B cell (primary cell): ENCODE data around the gene TNFSF8. TPM values are rescaled to one million over a fixed set of nuclear protein-coding genes. Genes with fewer than 3 reads are reported as not detected.

ENCODE experiments used
- ATAC-seq: fragments of 200-7000 bp; cut with Tn5 transposase; one replicate; pipeline ENCODE4 v1.10.0; 2021; ENCODE audit warnings: low read depth, mild to moderate bottlenecking, moderate number of reproducible peaks, moderate library complexity
- CTCF ChIA-PET: fragments of 350-600 bp; sonication (Branson Sonifier 250); formaldehyde crosslinking; loops from one replicate; lab custom pipeline; 2021; ENCODE audit warnings: antibody characterized with exemption, inconsistent platforms; lab: Charles Lee
- POLR2A ChIA-PET: fragments of 350-600 bp; sonication (Branson Sonifier 250); formaldehyde crosslinking; loops from one replicate; lab custom pipeline; 2021; ENCODE audit warnings: antibody characterized with exemption; lab: Charles Lee
- DNase-seq: peaks from one replicate; pipeline ENCODE4 v3.0.0; 2013
- H2AFZ ChIP-seq: 2 replicates; pipeline ENCODE4 v1.6.1; 2012; ENCODE audit warnings: mild to moderate bottlenecking, low read depth, low read length; ENCODE audit not compliant: insufficient read depth, poor library complexity, severe bottlenecking
- H3K27ac ChIP-seq, 2 donors: 1 replicate in 1 of 2; 2 replicates in 1 of 2; pipeline ENCODE4 v1.5.1; 2012 to 2013; ENCODE audit warnings: low read length in 2 of 2, mild to moderate bottlenecking in 2 of 2, moderate library complexity in 1 of 2
- H3K27me3 ChIP-seq, 4 experiments: fragments of 200-600 bp in 1 of 4; sonication (generic) in 1 of 4; replicated peaks in 1 of 4; 1 replicate in 2 of 4; 2 replicates in 2 of 4; pipeline versions ENCODE4 v1.6.1 to v1.7.0; 2013 to 2016; ENCODE audit warnings: low read length in 3 of 4, mild to moderate bottlenecking in 2 of 4, mixed read lengths in 1 of 4, moderate library complexity in 1 of 4; ENCODE audit not compliant: insufficient read depth in 4 of 4, control insufficient read depth in 3 of 4; ENCODE audit errors: control extremely low read depth in 1 of 4
- H3K36me3 ChIP-seq, 2 experiments: replicated peaks in 1 of 2; 1 replicate in 1 of 2; 2 replicates in 1 of 2; pipeline versions ENCODE4 v1.6.1 to v1.7.1; 2013; ENCODE audit warnings: low read length in 1 of 2; ENCODE audit not compliant: insufficient read depth in 2 of 2, control insufficient read depth in 1 of 2; ENCODE audit errors: control extremely low read depth in 1 of 2, extremely low read depth in 1 of 2
- H3K4me1 ChIP-seq, 2 donors: fragments of 200-600 bp in 1 of 2; sonication (generic) in 1 of 2; 1 replicate in 1 of 2; 2 replicates in 1 of 2; pipeline versions ENCODE4 v1.5.1 to v1.6.1; 2013 to 2017; ENCODE audit warnings: low read length in 2 of 2; ENCODE audit not compliant: control insufficient read depth in 2 of 2, insufficient read depth in 2 of 2
- H3K4me2 ChIP-seq: replicated peaks from 2 replicates; pipeline ENCODE3; 2012; ENCODE audit warnings: mild to moderate bottlenecking, low read depth, low read length; ENCODE audit not compliant: poor library complexity, severe bottlenecking
- H3K4me3 ChIP-seq, 5 experiments: fragments of 200-600 bp in 1 of 5; sonication (generic) in 1 of 5; 1 replicate in 3 of 5; 2 replicates in 2 of 5; pipeline versions ENCODE4 v1.5.1 to v1.7.0; 2011 to 2016; ENCODE audit warnings: low read length in 4 of 5, mild to moderate bottlenecking in 4 of 5, low read depth in 2 of 5, control low read depth in 1 of 5, moderate library complexity in 1 of 5; ENCODE audit not compliant: insufficient read depth in 1 of 5; ENCODE audit errors: control extremely low read depth in 1 of 5, extremely low read depth in 1 of 5
- H3K79me2 ChIP-seq: fragments of 200-600 bp; sonication (generic); one replicate; pipeline ENCODE4 v1.6.0; 2016; ENCODE audit warnings: low read length; ENCODE audit not compliant: control insufficient read depth, insufficient read depth
- H3K9ac ChIP-seq: fragments of 200-600 bp; sonication (generic); 2 replicates; pipeline ENCODE4 v1.6.1; 2017; ENCODE audit warnings: mild to moderate bottlenecking, low read length, moderate library complexity
- H3K9me3 ChIP-seq, 3 donors: one replicate each; pipeline versions ENCODE4 v1.6.1 to v1.7.1; 2013; ENCODE audit warnings: low read length in 2 of 3; ENCODE audit not compliant: control insufficient read depth in 2 of 3, insufficient read depth in 1 of 3; ENCODE audit errors: control extremely low read depth in 1 of 3
- H4K20me1 ChIP-seq: 2 replicates; pipeline ENCODE4 v1.6.0; 2012; ENCODE audit warnings: mild to moderate bottlenecking, low read length; ENCODE audit not compliant: insufficient read depth, control insufficient read depth, poor library complexity, severe bottlenecking
- H3K27ac Mint-ChIP-seq: one replicate; pipeline ENCODE4 v1.8.0; 2021; ENCODE audit warnings: mixed read lengths
- H3K27me3 Mint-ChIP-seq: one replicate; pipeline ENCODE4 v1.8.0; 2021; ENCODE audit warnings: mixed read lengths
- H3K4me1 Mint-ChIP-seq: one replicate; pipeline ENCODE4 v1.8.0; 2021; ENCODE audit warnings: mixed read lengths
- H3K4me3 Mint-ChIP-seq: one replicate; pipeline ENCODE4 v1.8.0; 2021; ENCODE audit warnings: mixed read lengths
- H3K9me3 Mint-ChIP-seq: one replicate; pipeline ENCODE4 v1.8.0; 2022; ENCODE audit warnings: mixed read lengths; ENCODE audit not compliant: insufficient read depth
- EZH2 ChIP-seq: IDR thresholded peaks from 2 replicates; pipeline ENCODE4 v1.6.1; 2012; ENCODE audit warnings: borderline replicate concordance, low read depth, mild to moderate bottlenecking, moderate library complexity, low read length; ENCODE audit not compliant: insufficient read depth, poor library complexity, severe bottlenecking
- WGBS: methylation state at CpG from one replicate; pipeline ENCODE4 v1.1.5; 2013; ENCODE audit warnings: missing lambda C conversion rate; ENCODE audit not compliant: insufficient coverage; 5-methylcytosine and 5-hydroxymethylcytosine counted together
- intact Hi-C: fragments of 100-400 bp; cut with micrococcal nuclease; formaldehyde crosslinking; loops from one replicate; pipeline ENCODE4 v1.10.0; 2022
- polyA plus RNA-seq: library from polyadenylated mRNA; depleted of rRNA; stranded (reverse); fragments of >200 nt; gene quantifications from 2 replicates; pipeline ENCODE4 v1.2.3, GENCODE V29; 2012
- total RNA-seq, 2 donors: library from RNA; stranded (reverse); fragments of 120-200 nt in 1 of 2; gene quantifications; 1 replicate in 1 of 2; 2 replicates in 1 of 2; pipeline versions ENCODE4 v1.2.3 to v1.2.4, GENCODE V29; 2013 to 2022
- TF ChIP-seq, protein P1 (sequence below): fragments of 200-600 bp; IDR thresholded peaks from one replicate; pipeline ENCODE4 v1.8.0; 2022; ENCODE audit warnings: antibody characterized with exemption, mild to moderate bottlenecking

The TNFSF8 gene
- total and polyA plus RNA-seq, 2 donors (not counting 1 experiment from before 2014, with no cell fraction given), result 1.6 to 2.6 TPM

GRCh38 chr9:114851306-114851705 is 79.1 kb downstream of the TNFSF8 start:
- Histone ChIP-seq H3K27me3 (peaks cover 0 to 2% (median 0%) of the 10 kb centered on the region in 4 experiments), H3K4me1 (no peaks in the 10 kb centered on the region), H3K4me3 (no peak overlapping the region), H3K9ac (no peak overlapping the region), H3K27ac (no peak overlapping the region), H3K79me2 (no peaks in the 10 kb centered on the region), H4K20me1 (no peaks in the 10 kb centered on the region), H3K36me3 (no peaks in the 10 kb centered on the region), H3K4me2 (no peak overlapping the region), H2AFZ (no peak overlapping the region), H3K9me3 (no peaks in the 10 kb centered on the region)
- POLR2A ChIA-PET, result no interaction called here
- Mint-ChIP-seq H3K4me3 (no peak overlapping the region), H3K4me1 (no peaks in the 10 kb centered on the region), H3K9me3 (no peaks in the 10 kb centered on the region), H3K27me3 (peaks cover 6% of the 10 kb centered on the region), H3K27ac (no peak overlapping the region)
- 40% methylated on average over 2 of the region's 3 CpGs for WGBS
- CTCF ChIA-PET, result no interaction called here
- TF ChIP-seq, protein P1, sequence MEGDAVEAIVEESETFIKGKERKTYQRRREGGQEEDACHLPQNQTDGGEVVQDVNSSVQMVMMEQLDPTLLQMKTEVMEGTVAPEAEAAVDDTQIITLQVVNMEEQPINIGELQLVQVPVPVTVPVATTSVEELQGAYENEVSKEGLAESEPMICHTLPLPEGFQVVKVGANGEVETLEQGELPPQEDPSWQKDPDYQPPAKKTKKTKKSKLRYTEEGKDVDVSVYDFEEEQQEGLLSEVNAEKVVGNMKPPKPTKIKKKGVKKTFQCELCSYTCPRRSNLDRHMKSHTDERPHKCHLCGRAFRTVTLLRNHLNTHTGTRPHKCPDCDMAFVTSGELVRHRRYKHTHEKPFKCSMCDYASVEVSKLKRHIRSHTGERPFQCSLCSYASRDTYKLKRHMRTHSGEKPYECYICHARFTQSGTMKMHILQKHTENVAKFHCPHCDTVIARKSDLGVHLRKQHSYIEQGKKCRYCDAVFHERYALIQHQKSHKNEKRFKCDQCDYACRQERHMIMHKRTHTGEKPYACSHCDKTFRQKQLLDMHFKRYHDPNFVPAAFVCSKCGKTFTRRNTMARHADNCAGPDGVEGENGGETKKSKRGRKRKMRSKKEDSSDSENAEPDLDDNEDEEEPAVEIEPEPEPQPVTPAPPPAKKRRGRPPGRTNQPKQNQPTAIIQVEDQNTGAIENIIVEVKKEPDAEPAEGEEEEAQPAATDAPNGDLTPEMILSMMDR, result no peak
- TF ChIP-seq EZH2, result no peak
- intact Hi-C loops, result no loop called here
- DNase-seq (no peak), ATAC-seq (no peak)

Other genes starting within 250 kb of the TNFSF8 start
- gene TEX48, start 248.4 kb downstream of the TNFSF8 start, total RNA-seq, result not detected in 2 replicates
- gene TEX48, start 248.4 kb downstream of the TNFSF8 start, polyA plus RNA-seq, result not detected in 2 replicates
- gene TNFSF15, start 124.6 kb downstream of the TNFSF8 start, total RNA-seq, result not detected in 2 replicates
- 0.01 and 0.03 TPM in 2 replicates for gene TNFSF15, start 124.6 kb downstream of the TNFSF8 start, polyA plus RNA-seq
- gene TNC, start 187.6 kb upstream of the TNFSF8 start, total RNA-seq, result not detected in 2 replicates
- not detected in 2 replicates for gene TNC, start 187.6 kb upstream of the TNFSF8 start, polyA plus RNA-seq